ENCODE data around the gene FCRLA.

FCRLA gene

GRCh38 chr1:161733526-161733925 lies 26.5 kb downstream of the FCRLA start:
- no peak for TF ChIP-seq CTCF (IDR thresholded peaks at IDR 0.05; ENCODE audit: low read depth, low read length)

GRCh38 chr1:161735837-161736236 lies 28.8 kb downstream of the FCRLA start:
- no peak for DNase-seq (ENCODE audit: extremely low read depth, low read depth)
- no peak for TF ChIP-seq CTCF (IDR thresholded peaks at IDR 0.05; ENCODE audit: low read depth, low read length)

More at GRCh38 chr1:161733526-161733925, 26.5 kb downstream of the FCRLA start:
- DNase-seq (ENCODE audit: extremely low read depth, low read depth): no peak

GRCh38 chr1:161736335-161736969 lies 29.4 kb downstream of the FCRLA start:
- DNase-seq (ENCODE audit: extremely low read depth, low read depth): no peak
- TF ChIP-seq CTCF (IDR thresholded peaks at IDR 0.05; ENCODE audit: low read depth, low read length): no peak

GRCh38 chr1:161737625-161738024 lies 30.6 kb downstream of the FCRLA start:
- DNase-seq (ENCODE audit: extremely low read depth, low read depth): no peak
- no peak for TF ChIP-seq CTCF (IDR thresholded peaks at IDR 0.05; ENCODE audit: low read depth, low read length)

- DNase-seq (ENCODE audit: extremely low read depth, low read depth): no peak
- TF ChIP-seq CTCF (IDR thresholded peaks at IDR 0.05; ENCODE audit: low read depth, low read length): peak; percentile 63
Observed at GRCh38 chr1:161738627-161739287, 31.7 kb downstream of the FCRLA start.

- no peak for TF ChIP-seq CTCF (IDR thresholded peaks at IDR 0.05; ENCODE audit: low read depth, low read length)
- DNase-seq (ENCODE audit: extremely low read depth, low read depth): no peak
Observed at GRCh38 chr1:161739865-161740566, 33.0 kb downstream of the FCRLA start.

- TF ChIP-seq CTCF (IDR thresholded peaks at IDR 0.05; ENCODE audit: low read depth, low read length): no peak
- DNase-seq (ENCODE audit: extremely low read depth, low read depth): no peak
Observed at GRCh38 chr1:161740921-161741320, 33.9 kb downstream of the FCRLA start.
